ENCODE results near the gene GIT1. TPM values are rescaled to one million over a fixed set of nuclear protein-coding genes. Genes with fewer than 3 reads are reported as not detected.
A peak's percentile ranks its signal among the peaks of the same experiment; 100 is the strongest.

Gene GIT1
- total RNA-seq, 4 donors from 2014 or later = 28.7 to 50.4 (median 39.9) TPM

GRCh38 chr17:29628644-29629043 lies 39.2 kb upstream of the GIT1 start:
- no peak for DNase-seq (ENCODE audit: extremely low spot score)
- Histone ChIP-seq H3K36me3 (peaks cover 13 to 42% (median 24%) of the 10 kb centered on the region in 4 donors), H3K27me3 (no peaks in the 10 kb centered on the region), H3K27ac (replicated peaks in 1 of 4) (peak overlapping the region; percentile 50 to 67 (median 62)), H3K4me3 (no peak overlapping the region), H3K4me1 (peaks cover 6 to 30% (median 26%) of the 10 kb centered on the region in 4 donors), H3K9me3 (no peaks in the 10 kb centered on the region)
- 58% methylated on average over 2 of the region's 2 CpGs for WGBS
- intact Hi-C loops (cut with DNase I) = loop anchor here (5.0 to 10.0 kb wide), 2 partner anchors 41 to 296 kb away; partner anchors contain the start of gene GIT1
- no peak for TF ChIP-seq EP300 (IDR thresholded peaks at IDR 0.05)
- no peak for TF ChIP-seq CTCF (IDR thresholded peaks at IDR 0.05)
- TF ChIP-seq POLR2A (IDR thresholded peaks at IDR 0.05; ENCODE audit: low read depth) = no peak
- TF ChIP-seq POLR2AphosphoS5 (IDR thresholded peaks at IDR 0.05) = no peak

GRCh38 chr17:29627951-29628350 lies 38.5 kb upstream of the GIT1 start:
- Histone ChIP-seq H3K27me3 (no peaks in the 10 kb centered on the region), H3K9me3 (no peaks in the 10 kb centered on the region), H3K4me1 (peaks cover 10 to 35% (median 31%) of the 10 kb centered on the region in 4 donors), H3K4me3 (no peak overlapping the region), H3K27ac (replicated peaks in 1 of 4) (peak overlapping the region; percentile 35 to 67 (median 62)), H3K36me3 (peaks cover 13 to 42% (median 24%) of the 10 kb centered on the region in 4 donors)
- DNase-seq (ENCODE audit: extremely low spot score) = no peak
- TF ChIP-seq POLR2AphosphoS5 (IDR thresholded peaks at IDR 0.05) (no peak), POLR2A (IDR thresholded peaks at IDR 0.05; ENCODE audit: low read depth) (no peak), EP300 (IDR thresholded peaks at IDR 0.05) (no peak), CTCF (IDR thresholded peaks at IDR 0.05) (no peak)
- WGBS = 83% methylated on average over 1 of the region's 1 CpG
- intact Hi-C loops (cut with DNase I) = loop anchor here (5.0 to 10.0 kb wide), 2 partner anchors 41 to 297 kb away; partner anchors contain the start of gene GIT1

GRCh38 chr17:29625037-29625750 lies 35.7 kb upstream of the GIT1 start:
- intact Hi-C loops (cut with DNase I) = loop anchor here (5.0 to 10.0 kb wide), 2 partner anchors 38 to 300 kb away; partner anchors contain the start of gene GIT1
- H3K9me3 ChIP-seq = no peaks in the 10 kb centered on the region
- peak overlapping the region in 1 of 4 donors; percentile 13 for H3K27ac ChIP-seq (replicated peaks in 1 of 4)
- H3K27me3 ChIP-seq = no peaks in the 10 kb centered on the region
- TF ChIP-seq POLR2AphosphoS5 (IDR thresholded peaks at IDR 0.05) = no peak
- no peak for TF ChIP-seq CTCF (IDR thresholded peaks at IDR 0.05)
- TF ChIP-seq EP300 (IDR thresholded peaks at IDR 0.05) = no peak
- TF ChIP-seq POLR2A (IDR thresholded peaks at IDR 0.05; ENCODE audit: low read depth) = no peak
- WGBS = 84% methylated on average over 8 of the region's 8 CpGs
- peaks cover 0 to 17% (median 2%) of the 10 kb centered on the region in 4 donors for H3K36me3 ChIP-seq
- no peak overlapping the region for H3K4me3 ChIP-seq
- H3K4me1 ChIP-seq = peaks cover 33 to 62% (median 58%) of the 10 kb centered on the region in 4 donors
- no peak for DNase-seq (ENCODE audit: extremely low spot score)

DNA sequence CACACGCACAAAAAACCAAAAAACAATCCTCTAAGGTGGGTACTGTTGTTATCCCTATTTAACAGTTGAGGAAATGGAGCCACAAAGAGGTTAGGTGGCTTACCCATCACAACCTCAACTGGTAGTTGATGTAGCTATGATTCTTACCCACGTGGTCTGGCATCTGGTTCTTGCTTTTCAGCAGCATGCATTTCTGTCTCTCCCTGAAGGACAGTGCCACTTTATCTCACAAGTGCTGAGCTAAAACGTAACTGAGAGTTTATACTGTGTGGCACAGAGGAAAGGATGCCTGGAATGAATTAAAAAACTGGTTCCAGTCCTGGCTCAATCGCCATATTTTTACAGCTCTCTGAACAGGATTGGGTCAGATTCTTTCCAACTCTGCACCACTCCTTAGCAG lies 35.1 kb upstream of the GIT1 start:
- Histone ChIP-seq H3K27me3 (no peaks in the 10 kb centered on the region), H3K4me1 (peaks cover 39 to 68% (median 64%) of the 10 kb centered on the region in 4 donors), H3K27ac (replicated peaks in 1 of 4) (no peak overlapping the region), H3K9me3 (no peaks in the 10 kb centered on the region), H3K4me3 (no peak overlapping the region), H3K36me3 (peaks cover 0 to 11% (median 0%) of the 10 kb centered on the region in 4 donors)
- no peak for DNase-seq (ENCODE audit: extremely low spot score)
- no peak for TF ChIP-seq CTCF (IDR thresholded peaks at IDR 0.05)
- TF ChIP-seq POLR2A (IDR thresholded peaks at IDR 0.05; ENCODE audit: low read depth) = no peak
- no peak for TF ChIP-seq POLR2AphosphoS5 (IDR thresholded peaks at IDR 0.05)
- no peak for TF ChIP-seq EP300 (IDR thresholded peaks at IDR 0.05)
- intact Hi-C loops (cut with DNase I) = loop anchor here (10.0 kb wide), 1 partner anchor 300 kb away; no protein-coding TSS in a partner anchor
- WGBS = 69% methylated on average over 4 of the region's 4 CpGs

All from esophagus muscularis mucosa (tissue), 4 donors.